B cell (primary cell): ENCODE results near the gene CLEC6A.

Source experiments
- CTCF ChIP-seq: fragments of 200-600 bp; IDR thresholded peaks from one replicate; pipeline ENCODE4 v1.8.0; 2022; ENCODE audit warnings: antibody characterized with exemption, mild to moderate bottlenecking
- EZH2 ChIP-seq: IDR thresholded peaks from 2 replicates; pipeline ENCODE4 v1.6.1; 2012; ENCODE audit warnings: borderline replicate concordance, low read depth, mild to moderate bottlenecking, moderate library complexity, low read length; ENCODE audit not compliant: insufficient read depth, poor library complexity, severe bottlenecking

- no peak for TF ChIP-seq CTCF
- TF ChIP-seq EZH2 = no peak
Measured at GRCh38 chr12:8517971-8518370, 62.2 kb downstream of the CLEC6A start.
